ENCODE data around the gene TTC24.

TTC24 gene

GRCh38 chr1:156591432-156592157, 12.1 kb downstream of the TTC24 start, which contains the start of gene NAXE:
Gene NAXE, plus strand, starts transcription at chr1:156591776. Its CDS starts 29 bp downstream, at chr1:156591805.
- TF ChIP-seq CTCF (IDR thresholded peaks at IDR 0.05; ENCODE audit: low read depth, low read length) = no peak
- DNase-seq = peak; percentile 78
- no peaks in the 10 kb centered on the region for H3K27me3 ChIP-seq
- no peaks in the 10 kb centered on the region for H3K9me3 ChIP-seq
- H3K4me1 ChIP-seq = no peaks in the 10 kb centered on the region
- peaks cover 45% of the 10 kb centered on the region for H3K36me3 ChIP-seq
- peak within 1 kb of the TSS; percentile 88 for H3K4me3 ChIP-seq (ENCODE audit: low read depth, low read length)

- no peak for TF ChIP-seq CTCF (IDR thresholded peaks at IDR 0.05; ENCODE audit: low read depth, low read length)
- no peak for DNase-seq
- Histone ChIP-seq H3K36me3 (peaks cover 52% of the 10 kb centered on the region), H3K27me3 (no peaks in the 10 kb centered on the region), H3K4me3 (ENCODE audit: low read depth, low read length) (peak overlapping the region; percentile 88), H3K9me3 (no peaks in the 10 kb centered on the region), H3K4me1 (no peaks in the 10 kb centered on the region)
These were observed 12.8 kb downstream of the TTC24 start for GRCh38 chr1:156592158-156592909.

- H3K27me3 ChIP-seq = no peaks in the 10 kb centered on the region
- no peak for DNase-seq
- no peaks in the 10 kb centered on the region for H3K9me3 ChIP-seq
- H3K4me3 ChIP-seq (ENCODE audit: low read depth, low read length) = no peak overlapping the region; the same call in 1 of the 2 replicates
- TF ChIP-seq CTCF (IDR thresholded peaks at IDR 0.05; ENCODE audit: low read depth, low read length) = no peak
- peaks cover 60% of the 10 kb centered on the region for H3K36me3 ChIP-seq
- no peaks in the 10 kb centered on the region for H3K4me1 ChIP-seq
These were observed 13.6 kb downstream of the TTC24 start for GRCh38 chr1:156592910-156593660.

GRCh38 chr1:156593661-156593989, 14.1 kb downstream of the TTC24 start:
- Histone ChIP-seq H3K36me3 (peaks cover 65% of the 10 kb centered on the region), H3K27me3 (no peaks in the 10 kb centered on the region), H3K9me3 (no peaks in the 10 kb centered on the region), H3K4me1 (no peaks in the 10 kb centered on the region), H3K4me3 (ENCODE audit: low read depth, low read length) (no peak overlapping the region)
- TF ChIP-seq CTCF (IDR thresholded peaks at IDR 0.05; ENCODE audit: low read depth, low read length) = no peak
- no peak for DNase-seq

- no peak for TF ChIP-seq CTCF (IDR thresholded peaks at IDR 0.05; ENCODE audit: low read depth, low read length)
- Histone ChIP-seq H3K27me3 (no peaks in the 10 kb centered on the region), H3K36me3 (peaks cover 71% of the 10 kb centered on the region), H3K9me3 (no peaks in the 10 kb centered on the region), H3K4me3 (ENCODE audit: low read depth, low read length) (no peak overlapping the region), H3K4me1 (no peaks in the 10 kb centered on the region)
- DNase-seq = no peak
These were observed 14.7 kb downstream of the TTC24 start for GRCh38 chr1:156594190-156594589.

All from BE2C (cell line).